ENCODE measurements around the gene CASP10.
"Not testable (repeated sequence)": the region's sequence is repeated elsewhere in the genome, so short reads cannot be mapped to it uniquely, and the experiment has no call there.

Gene CASP10

DNA sequence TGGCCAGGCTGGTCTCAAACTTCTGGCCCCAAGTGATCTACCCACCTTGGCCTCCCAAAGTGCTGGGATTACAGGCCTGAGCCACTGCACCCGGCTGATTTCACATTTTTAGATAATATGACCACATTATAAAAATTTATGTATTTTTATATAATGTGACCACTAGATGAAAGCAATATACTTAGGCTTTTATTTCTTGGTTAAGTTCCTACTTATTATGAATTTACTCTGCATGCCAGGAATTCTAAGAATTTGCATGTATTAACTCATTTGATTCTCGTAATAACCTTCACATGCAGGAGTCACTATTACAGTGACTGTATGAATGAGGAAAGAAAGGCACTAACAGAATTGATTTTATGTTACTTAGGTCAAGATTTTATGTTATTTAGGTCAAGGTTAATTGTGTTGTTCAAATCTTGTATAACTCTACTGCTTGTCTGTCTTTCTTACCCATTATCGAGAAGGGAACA, 51.8 kb downstream of the CASP10 start:
- DNase-seq: no peak

DNA sequence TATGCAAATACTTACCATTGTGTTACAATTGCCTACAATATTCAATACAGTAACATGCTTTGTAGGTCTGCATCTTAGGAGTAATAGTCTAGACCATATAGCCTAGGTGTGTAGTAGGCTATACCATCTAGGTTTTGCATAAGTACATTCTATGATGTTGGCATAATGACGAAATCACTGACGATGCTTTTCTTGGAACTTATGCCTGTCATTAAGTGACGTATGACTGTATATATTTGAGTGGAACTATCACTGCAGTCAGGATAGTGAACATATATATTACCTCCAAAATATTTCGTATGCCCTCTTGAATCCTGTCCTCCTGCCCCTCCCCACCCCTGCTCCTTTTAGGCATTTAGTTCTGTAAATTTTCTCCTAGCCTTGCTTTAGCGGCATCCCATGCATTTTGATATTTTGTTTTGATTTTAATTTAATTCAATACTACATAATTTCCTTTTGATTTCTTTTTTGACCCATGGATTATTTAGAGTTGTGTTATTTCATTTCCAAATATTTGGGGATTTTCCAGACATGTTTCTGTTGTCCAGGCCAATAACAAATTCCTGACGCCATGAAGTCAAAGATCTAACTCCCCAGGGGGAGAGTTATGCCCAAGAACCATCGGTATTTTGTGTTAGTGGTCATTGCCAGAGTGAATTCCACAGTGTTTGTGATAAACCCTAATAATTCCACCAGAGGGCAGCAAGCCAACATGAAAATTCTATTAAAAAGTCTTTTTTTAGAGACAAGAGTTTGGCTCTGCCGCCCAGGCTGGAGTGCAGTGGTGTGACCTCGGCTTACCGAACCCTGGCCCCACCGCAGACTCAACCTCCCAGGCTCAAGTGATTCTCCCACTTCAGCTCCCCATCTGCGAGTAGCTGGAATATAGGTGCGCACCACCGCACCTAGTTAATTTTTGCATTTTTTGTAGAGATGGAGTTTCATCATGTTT, 53.2 kb downstream of the CASP10 start:
- DNase-seq: peak; percentile 87 to 93

DNA sequence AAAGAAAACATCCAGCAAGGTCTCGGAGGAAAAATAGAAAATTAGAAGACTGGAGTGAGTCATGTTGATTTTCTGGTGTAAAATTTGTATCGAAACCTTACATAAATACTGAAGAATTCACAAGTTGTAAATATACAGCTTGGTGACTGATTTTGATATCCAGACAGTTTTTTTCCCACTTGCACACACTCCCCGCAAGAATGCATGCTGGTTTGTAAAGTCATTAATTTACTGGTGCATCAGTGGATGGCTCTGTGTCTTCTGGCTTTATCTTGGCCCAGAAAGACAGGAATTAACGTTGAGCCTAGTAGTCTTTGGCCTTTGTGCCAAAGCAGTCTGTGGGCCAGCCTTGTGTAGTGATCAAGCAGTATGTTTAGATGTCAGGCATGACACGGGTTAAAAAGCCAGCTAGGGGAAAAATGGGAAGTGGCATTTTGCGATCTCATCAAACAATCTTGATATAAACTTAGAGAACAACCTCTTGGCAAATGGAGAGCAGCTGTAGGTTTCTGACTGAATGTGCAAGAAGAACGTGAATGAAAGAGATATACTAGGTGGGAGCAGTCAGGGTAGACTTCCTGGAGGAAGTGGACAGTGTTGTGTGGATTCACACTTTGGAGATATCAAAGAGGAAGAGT, 54.7 kb downstream of the CASP10 start:
- DNase-seq: peak; percentile 31 to 51

- DNase-seq: not testable (repeated sequence)
These were observed 56.4 kb downstream of the CASP10 start for GRCh38 chr2:201239167-201239935.

- peak; percentile 37 to 60 for DNase-seq
These were observed 59.8 kb downstream of the CASP10 start for GRCh38 chr2:201242571-201243277.

GRCh38 chr2:201244829-201245228, 61.9 kb downstream of the CASP10 start:
- DNase-seq: no peak

DNA sequence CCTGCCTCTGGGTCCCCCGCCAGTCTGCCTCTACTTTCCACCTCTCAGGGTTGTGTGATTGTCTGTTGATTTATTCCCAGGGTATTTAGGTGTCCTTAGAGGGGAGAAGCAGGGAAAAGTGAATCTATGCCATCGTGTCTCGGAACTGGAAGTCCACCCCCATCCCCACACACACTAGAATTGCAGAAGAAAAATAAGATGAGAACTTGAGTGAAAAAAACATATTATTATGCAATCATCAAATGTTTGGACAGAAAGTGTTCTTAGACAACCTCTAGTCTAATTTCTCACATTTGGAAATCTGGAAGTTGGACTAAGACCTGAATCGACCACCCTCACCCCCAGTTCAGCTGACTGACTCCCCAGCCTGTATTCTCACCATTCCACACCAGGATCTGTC, 63.3 kb downstream of the CASP10 start:
- no peak for DNase-seq

DNA sequence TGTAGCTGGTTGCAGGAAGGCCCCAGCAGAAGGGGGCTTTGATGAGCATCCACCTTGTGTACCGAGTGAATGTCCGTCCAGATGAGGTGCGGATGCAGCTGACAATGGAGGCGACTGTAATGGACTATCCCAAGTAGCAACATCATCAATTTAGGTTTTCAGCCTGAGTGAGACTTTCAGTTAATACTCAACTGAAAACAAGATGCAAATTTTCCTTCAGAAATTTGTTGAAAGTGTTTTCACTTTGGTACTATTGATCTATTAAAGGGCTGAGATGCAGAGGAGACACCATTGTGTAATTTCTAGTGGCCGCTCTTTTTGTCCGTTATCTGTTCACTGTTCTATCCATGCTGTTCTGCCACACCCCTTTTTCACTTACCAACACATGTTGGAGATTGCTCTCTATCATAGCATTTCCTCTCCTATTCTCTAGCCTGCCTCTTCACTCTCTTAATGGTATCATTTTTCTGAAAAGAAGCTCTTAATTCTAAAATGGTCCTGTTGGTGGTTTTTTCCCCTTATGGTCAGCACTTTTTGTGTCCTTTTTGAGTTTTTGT, 65.4 kb downstream of the CASP10 start:
- no peak for DNase-seq

DNA sequence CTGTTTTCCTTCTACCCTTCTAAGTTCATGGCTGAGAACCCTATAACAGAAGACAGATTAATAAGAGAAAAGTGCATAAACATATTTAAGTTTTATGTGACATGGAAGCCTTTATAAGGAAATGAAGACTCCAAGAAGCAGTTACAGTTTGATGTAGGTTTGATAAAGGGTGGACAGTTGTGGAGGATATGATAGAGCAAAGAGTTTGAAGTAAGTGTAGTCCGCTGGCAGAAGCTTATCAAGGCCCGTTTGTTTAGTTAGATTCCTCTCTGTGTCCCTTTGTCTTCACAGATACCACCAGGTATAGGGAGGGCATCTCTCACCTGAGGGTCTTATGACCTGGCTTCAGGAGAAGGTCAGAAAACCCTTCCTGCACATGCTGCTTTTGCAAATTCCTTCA, 66.9 kb downstream of the CASP10 start:
- no peak for DNase-seq

- no peak for DNase-seq
These were observed 67.8 kb downstream of the CASP10 start for GRCh38 chr2:201250741-201251140.

- DNase-seq: no peak
These were observed 71.3 kb downstream of the CASP10 start for GRCh38 chr2:201254081-201254730.

GRCh38 chr2:201255408-201256033, 72.6 kb downstream of the CASP10 start:
- DNase-seq: no peak

DNA sequence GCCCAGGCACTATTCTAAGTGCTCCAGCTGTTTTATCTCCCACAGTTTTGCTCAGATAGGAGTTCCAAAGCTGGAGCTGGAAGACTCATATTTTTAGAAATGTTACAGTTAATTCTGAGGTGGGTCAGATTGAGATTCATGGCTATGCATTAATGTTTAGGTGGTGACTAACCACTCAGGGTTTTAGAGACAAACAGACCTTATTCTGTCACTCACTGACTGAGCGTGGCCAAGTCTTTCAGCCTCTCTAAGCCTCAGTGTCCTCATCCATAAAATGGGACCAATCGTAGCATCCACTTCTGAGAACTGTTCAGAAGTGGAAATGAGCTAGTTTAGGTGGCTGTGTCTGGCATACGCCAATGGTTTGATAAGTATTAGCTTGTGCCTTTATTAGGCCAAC, 73.1 kb downstream of the CASP10 start:
- no peak for DNase-seq

- DNase-seq: peak; percentile 98
These were observed 74.5 kb downstream of the CASP10 start for GRCh38 chr2:201257381-201257955.

GRCh38 chr2:201257956-201258665, 75.2 kb downstream of the CASP10 start:
- peak; percentile 98 for DNase-seq

- DNase-seq: peak; percentile 85 to 89
These were observed 76.0 kb downstream of the CASP10 start for GRCh38 chr2:201258666-201259615.

- DNase-seq: peak; percentile 99
These were observed 77.4 kb downstream of the CASP10 start, which contains the start of gene CASP8 for GRCh38 chr2:201260302-201260800. Gene CASP8 (plus strand): TSS chr2:201260536. CDS start chr2:201266487, 5,951 bp downstream.

- DNase-seq: peak; percentile 50 to 54
These were observed 78.5 kb downstream of the CASP10 start for GRCh38 chr2:201261471-201261870.

All from Kasumi-1 (cell line).